GM10266 (cell line): ENCODE measurements around the gene DOCK2.

Experiments
- DNase-seq: peaks from one replicate; pipeline ENCODE4 v3.0.0; 2012; ENCODE audit errors: extremely low spot score
- TF ChIP-seq, protein P1 (sequence below): IDR thresholded peaks from 2 replicates; pipeline ENCODE4 v1.5.1; 2012; ENCODE audit warnings: mild to moderate bottlenecking, low read depth; ENCODE audit not compliant: control insufficient read depth, insufficient read depth; ENCODE audit errors: missing control alignments

DOCK2 gene

DNA sequence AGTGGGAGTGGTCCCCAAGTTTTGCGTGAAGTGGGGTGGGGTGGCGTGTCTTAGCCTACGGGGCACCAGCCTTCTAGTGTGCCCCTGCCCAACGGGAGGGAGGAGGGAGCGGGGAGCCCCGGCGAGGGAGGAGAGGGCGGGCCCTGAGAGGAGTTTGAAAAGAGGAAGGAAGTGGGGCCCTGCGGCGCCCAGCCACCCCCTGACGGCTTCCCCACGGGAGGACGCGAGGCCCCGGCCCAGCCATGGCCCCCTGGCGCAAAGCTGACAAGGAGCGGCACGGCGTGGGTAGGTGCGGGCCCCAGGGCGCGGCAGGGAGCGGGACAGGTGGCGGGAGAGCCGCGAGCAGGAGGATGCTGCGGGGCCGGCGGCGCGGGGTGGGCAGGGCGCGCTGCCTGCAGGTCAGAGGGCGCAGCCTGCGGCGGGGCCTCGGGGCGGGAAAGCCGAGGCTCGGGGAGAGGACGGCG is at the start of gene DOCK2:
TSS of gene DOCK2 (plus strand) at position 191 of the 464 bp plus-strand sequence. CDS start at position 243, 52 bp downstream.
- DNase-seq, result peak; percentile 85
- TF ChIP-seq, protein P1, sequence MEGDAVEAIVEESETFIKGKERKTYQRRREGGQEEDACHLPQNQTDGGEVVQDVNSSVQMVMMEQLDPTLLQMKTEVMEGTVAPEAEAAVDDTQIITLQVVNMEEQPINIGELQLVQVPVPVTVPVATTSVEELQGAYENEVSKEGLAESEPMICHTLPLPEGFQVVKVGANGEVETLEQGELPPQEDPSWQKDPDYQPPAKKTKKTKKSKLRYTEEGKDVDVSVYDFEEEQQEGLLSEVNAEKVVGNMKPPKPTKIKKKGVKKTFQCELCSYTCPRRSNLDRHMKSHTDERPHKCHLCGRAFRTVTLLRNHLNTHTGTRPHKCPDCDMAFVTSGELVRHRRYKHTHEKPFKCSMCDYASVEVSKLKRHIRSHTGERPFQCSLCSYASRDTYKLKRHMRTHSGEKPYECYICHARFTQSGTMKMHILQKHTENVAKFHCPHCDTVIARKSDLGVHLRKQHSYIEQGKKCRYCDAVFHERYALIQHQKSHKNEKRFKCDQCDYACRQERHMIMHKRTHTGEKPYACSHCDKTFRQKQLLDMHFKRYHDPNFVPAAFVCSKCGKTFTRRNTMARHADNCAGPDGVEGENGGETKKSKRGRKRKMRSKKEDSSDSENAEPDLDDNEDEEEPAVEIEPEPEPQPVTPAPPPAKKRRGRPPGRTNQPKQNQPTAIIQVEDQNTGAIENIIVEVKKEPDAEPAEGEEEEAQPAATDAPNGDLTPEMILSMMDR, result no peak

DNA sequence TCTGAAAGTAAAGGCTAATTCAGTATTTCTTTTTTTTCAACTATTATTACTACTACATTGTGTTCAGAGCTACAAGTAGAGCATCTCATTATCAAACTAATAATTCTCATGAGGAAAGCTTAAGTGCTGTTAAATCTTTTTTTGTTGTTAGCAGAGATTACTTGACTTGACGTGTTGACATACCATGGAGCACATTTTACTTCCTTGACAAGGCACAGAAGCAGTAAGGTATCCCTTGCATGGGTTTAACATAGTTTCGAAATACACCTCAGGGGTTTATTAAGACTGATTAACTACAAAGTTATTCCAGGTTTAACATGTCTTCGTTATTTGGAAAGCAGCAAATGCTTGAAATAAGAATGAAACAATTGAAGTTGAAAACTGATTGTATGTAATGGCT is 46.5 kb upstream of the DOCK2 start:
- no peak for DNase-seq
- TF ChIP-seq, protein P1, result no peak

DNA sequence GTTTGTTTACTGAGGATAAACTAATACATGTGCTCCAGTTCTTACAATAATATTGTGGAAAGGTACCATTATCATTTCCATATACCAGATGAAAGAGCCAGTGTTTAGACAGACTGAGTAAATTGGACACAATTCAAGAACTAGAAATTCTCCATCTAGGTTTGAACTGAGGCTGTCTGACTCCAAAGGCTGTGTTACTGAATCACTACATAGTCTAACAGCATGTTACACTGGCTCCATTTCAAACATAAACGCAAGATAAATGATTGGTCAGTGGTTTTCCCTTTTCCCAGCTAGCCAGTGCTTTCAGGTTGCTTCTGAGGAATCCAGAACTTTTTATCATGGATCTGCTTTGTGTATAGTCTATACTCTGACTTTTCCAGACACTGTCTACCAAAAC is 45.4 kb upstream of the DOCK2 start:
- TF ChIP-seq, protein P1, result no peak
- no peak for DNase-seq

DNA sequence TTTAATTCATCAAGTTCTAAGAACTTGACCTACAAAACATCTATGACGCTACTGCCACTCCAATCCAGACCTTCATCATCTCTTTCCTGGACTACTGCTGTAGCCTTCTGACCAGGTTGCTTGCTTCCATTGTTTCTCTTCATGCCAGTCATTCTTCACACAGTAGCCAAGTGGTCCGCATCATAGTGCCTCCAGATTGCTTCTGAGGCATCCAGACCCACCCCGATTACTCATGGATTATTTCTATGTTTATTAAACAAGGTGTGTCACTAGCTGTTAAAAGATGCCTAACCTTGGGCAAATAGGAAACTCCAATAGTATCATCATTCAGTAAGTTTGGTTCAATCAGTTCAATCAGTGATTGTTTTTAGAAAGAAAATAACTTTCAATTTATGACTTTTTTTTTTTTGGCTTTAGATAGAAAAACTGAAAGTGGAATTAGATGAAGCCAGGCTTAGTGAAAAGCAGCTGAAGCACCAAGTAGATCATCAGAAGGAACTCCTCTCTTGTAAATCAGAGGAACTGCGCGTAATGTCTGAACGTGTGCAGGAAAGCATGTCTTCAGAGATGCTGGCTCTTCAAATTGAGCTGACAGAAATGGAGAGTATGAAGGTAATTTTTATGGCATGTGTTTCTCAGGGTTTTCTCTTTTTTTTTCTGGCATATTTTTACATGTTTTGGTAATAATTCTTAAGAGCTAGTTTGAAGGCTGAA is 44.0 kb upstream of the DOCK2 start:
- TF ChIP-seq, protein P1, result no peak
- DNase-seq, result no peak

DNA sequence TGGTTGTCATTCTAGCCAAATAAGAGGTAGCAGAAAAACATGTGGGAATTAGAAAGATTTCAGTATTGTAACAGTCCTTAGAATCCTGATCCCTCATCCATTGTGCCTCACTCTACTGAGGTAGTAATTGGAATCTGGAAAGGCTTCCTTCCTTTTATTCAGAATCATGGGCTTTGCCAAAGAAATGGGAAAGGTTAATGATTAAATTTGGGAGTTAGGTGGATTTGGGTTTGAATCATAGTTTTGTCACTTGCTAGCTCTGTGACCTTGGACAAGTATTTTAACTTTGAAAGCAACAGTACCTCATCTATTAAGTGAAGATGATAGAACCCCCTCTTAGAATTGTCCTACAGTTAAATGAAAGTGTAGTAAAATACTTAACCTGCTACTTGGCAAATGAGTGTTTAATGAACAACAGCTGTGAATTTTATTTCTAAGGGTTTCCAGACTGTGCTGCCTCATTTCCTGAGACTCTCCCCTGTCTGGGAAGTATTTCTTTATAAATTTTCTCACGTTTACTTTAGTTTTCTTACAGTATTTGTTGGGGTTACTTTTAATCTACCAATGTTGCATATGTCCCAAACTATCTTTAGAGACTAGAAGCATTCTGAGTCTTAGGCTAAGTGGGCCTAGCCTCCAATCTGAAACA is 41.8 kb upstream of the DOCK2 start:
- DNase-seq, result no peak
- TF ChIP-seq, protein P1, result no peak

DNA sequence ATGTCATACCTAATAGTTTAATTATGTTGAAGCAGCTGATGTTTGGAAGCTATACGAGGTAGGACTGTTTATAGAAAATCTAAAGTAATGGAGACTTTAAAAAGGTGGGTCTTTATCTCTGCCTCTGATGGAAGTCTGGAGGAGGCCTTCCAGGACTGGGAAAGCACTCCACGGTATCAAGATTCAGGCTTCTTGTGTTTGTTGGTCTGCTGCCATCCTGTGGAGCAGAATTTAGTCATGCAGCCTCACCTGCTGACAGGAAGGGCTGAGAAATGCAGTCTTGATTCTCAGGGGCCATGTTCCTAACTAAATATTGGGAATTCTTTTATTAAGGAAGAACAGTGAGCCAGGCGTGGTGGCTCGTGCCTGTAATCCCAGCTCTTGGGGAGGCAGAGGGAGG is 37.6 kb upstream of the DOCK2 start:
- DNase-seq, result no peak
- TF ChIP-seq, protein P1, result no peak

DNA sequence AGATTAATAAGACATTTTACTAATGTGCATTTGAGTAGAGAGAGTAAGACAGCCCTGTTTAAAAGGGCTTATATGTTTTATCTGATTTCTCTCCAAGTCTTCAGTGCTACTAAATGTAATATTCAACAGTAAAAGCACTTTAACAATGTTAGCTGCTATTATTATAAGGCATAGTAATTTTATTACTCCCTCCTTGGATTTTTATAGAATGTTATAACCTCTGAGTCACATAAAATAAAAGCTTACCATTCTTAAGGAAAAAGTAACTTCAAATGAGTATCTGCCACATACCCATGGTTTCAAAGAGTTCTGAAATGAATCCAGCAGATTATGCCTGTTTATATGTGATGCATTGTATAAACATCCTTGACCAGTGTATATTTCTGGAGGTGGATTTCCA is 34.5 kb upstream of the DOCK2 start:
- TF ChIP-seq, protein P1, result no peak
- DNase-seq, result no peak
